HuH-7.5 (cell line): ENCODE data around the gene SMAD1.

Source experiments
- DNase-seq: peaks from one replicate; pipeline ENCODE4 v3.0.0; 2011; ENCODE audit warnings: low spot score

Gene SMAD1

DNA sequence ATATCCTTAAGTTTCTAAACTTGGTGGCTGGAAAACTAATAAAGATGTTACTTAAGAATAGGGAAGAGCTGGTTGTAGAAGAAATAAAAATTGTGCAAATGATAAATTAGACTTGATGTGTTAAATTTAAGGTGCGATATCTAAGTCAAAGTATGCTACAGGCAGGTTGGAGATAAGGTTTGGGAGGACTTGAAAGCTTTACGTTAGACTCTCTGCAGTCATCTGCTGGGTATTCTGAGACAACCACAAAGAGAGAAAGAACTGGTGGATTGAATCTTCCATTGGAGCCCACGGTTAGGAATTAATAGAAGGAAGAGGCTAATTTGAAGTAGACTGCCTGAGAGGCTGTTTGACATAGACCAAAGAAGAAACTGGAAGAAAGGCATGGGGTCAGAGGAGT, 7.9 kb downstream of the SMAD1 start:
- no peak for DNase-seq

- no peak for DNase-seq
Observed at GRCh38 chr4:145490361-145490760, 8.7 kb downstream of the SMAD1 start.

DNA sequence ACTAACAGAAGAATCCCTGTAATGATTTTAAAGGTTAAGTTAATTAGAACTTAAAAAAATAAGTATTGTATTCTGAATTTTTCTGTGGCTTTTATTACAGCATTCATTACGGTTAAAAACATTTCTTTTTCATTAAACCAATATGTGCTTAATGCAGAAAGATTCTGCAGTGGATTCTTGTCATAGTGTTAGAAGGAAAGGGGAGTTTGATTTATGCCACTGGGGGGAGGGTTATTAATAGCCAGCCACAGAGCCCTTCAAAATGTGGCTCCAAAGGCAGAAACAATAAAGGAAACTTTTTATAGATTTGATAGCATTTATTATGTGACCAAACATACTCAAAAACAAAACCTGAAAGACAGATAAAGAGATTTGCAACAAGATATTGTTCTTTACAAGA, 9.1 kb downstream of the SMAD1 start:
- DNase-seq: no peak

- DNase-seq: no peak
Observed at GRCh38 chr4:145492376-145492775, 10.7 kb downstream of the SMAD1 start.

DNA sequence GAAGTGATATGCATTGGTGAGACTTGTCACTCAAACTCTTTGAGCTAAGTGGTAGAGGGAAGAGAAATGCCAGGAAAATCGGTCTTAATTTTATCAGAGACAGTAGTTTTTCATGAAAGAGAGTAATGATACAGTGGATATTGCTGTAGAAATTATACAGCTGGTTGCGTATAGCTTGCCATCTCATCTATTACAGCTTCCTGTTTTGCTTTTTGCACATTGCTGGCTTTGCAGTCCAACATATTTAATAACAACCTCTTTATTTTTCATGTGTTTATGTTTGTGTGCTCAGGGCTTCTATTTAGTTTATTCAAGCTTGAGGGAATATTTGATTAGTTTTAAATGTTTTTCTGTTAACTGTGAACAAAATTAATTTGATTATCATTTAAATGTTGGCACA, 11.5 kb downstream of the SMAD1 start:
- no peak for DNase-seq

GRCh38 chr4:145494666-145495270, 13.1 kb downstream of the SMAD1 start:
- no peak for DNase-seq

DNA sequence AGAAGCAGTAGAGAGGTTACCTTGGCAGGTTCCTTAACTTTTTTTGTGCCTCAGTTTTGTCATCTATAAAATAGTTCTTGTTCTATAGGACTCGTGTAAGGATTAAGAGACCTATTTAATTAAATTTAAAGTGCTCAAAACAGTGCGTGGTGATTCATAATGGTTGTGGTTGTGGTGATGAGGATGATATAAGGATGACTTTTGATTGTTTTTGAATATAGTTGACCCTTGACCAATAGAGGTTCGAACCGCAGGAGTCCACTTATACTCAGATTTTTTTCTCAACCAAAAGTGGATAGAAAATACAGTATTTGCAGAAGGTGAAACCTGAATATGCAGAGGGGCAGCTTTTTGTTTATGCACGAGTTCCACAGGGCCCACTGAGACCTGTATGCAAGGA, 14.6 kb downstream of the SMAD1 start:
- DNase-seq: no peak

DNA sequence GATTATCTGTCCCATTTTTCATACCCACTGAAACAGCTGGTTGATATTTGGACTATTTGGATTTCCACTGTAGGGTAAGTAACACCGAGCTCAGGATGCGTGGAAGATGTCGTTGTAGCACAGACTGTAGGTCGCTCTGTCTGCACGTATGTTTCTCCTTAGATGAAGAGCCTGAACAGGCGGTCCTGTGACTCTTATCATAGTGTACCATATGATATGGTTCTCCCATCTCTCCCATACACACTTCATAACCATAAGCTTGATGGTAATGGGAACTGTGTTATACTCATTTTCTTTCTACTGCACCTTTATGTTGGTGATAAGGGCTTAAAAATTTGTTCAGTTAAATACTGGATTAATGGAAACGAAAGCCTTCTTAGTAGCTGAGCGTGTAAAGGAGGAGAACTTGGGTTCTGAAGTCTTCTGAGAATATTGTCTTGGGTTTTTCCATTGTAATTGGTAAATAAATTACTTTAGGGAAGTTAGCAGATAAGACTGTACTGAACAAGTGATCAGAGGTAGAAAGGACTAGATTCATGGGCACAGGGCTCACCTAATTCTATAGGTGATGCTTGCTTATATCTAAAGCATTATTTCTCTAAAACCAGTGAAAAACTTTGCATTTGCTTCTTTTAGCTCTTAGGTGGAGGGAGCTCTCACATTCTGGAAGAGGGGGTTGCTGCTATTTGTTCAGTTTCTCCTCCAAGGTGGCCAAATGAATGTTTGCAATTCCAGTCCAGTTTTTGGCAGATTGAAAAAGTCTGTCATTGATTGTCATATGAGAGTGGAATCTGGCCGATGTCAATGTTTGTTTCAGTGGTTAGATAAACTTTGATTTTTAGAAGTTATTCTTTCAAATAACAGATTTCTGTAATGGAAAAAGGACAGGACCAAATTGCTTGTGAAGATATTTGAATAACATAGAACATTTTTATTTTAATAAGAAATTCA, 15.8 kb downstream of the SMAD1 start:
- no peak for DNase-seq

DNA sequence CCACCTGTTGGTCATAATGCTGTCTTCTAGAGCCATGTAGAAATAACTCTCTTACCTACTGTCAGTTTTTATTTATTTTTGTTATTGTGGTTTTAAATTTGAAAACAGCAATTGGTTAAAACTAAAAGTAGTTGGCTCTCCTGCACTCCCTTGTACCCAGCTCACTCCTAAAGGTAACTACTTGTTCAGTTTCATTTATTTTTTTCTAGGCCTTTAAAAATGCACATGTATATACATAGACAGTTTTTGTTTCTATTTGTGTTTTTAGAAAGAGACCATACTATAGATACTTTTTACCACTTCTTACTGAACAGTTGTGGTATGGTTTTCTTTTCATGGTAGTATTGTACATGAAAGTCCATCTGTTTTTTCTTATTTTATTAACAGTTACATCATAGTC, 16.8 kb downstream of the SMAD1 start:
- DNase-seq: no peak

DNA sequence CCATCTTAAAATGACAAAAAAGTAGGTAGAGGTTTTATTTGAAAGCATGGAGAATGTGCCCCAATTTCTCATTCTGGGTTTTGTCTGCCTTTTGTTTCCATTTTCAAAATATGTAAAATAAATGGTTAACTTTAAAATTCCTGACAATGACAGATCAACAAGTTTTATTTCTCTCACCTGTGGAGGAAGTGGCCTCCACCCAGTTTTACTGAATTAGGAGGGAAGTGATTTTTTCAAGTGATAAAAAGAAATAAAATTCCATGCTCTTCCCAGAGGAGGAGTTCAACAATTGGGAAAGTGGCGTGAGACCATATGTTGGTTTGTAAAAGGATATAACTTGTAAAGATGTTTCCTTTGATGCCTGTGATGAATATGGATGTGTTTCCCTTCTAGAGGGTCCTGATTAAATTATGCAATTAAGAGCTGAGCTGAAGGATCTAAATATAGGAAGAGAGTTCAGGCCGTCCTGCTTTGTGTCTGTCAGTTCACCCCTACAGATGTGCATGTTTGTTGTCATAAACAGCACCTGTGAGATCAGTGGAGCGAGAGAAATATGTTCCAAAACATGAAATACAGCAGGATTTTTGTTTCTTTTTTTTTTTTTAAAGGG, 19.5 kb downstream of the SMAD1 start:
- DNase-seq: no peak

DNA sequence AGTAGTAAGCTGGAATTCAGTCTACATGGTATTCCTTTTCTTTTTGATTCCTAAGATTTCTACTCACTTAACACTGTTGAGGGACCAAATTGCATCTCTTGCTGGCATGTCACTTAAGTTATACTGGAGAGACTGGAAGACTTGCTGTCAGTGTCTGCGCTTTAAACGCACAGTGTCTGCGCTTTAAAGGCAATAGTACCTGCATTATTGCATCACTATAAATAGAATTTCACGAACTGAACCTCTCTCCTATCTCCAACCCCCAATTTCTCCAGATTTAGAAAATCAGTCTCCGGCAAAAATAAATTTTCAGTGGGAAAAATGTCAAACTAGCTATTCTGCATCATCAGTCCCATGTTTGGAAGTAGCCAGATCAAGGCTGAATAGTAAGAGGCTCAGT, 21.2 kb downstream of the SMAD1 start:
- no peak for DNase-seq

- DNase-seq: no peak
Observed at GRCh38 chr4:145503486-145504072, 21.9 kb downstream of the SMAD1 start.

DNA sequence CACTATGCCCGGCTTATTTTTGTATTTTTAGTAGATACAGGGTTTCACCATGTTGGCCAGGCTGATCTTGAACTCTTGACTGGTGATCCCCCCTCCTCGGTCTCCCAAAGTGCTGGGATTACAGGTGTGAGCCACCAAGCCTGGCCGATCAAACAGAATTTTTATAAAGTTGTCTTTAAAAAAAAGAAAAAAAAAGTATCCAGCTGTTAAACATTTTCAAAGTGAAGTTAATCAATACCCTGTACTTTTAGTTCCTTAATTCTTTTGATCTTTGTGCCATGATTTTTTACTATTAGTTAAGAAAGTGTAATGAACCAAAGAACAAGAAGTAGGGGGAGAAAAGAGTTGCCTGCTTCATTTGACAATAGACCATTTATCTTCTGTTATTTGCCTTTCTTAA, 24.3 kb downstream of the SMAD1 start:
- no peak for DNase-seq

DNA sequence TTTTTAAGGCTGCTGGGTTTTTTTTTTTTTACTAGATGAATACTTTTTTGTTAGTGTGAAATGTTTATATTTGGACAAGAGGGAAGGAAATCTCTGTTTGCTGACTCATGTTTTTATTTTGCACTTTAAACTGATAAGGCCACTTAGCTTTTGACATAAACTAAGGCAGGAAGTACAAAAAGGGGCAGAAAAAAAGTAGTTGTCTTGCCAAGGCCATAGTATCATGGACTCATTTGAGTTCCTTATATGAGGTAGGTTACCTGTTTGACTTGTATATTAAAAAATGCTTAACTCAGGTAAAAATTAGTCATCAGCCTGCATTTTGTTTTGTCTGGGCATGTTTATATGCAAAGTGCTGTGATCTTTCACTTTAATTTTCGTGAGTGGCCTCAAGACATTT, 26.0 kb downstream of the SMAD1 start:
- no peak for DNase-seq

- no peak for DNase-seq
Observed at GRCh38 chr4:145511913-145512522, 30.4 kb downstream of the SMAD1 start.

GRCh38 chr4:145513020-145513621, 31.5 kb downstream of the SMAD1 start:
- DNase-seq: no peak

GRCh38 chr4:145520172-145520571, 38.5 kb downstream of the SMAD1 start:
- DNase-seq: no peak

DNA sequence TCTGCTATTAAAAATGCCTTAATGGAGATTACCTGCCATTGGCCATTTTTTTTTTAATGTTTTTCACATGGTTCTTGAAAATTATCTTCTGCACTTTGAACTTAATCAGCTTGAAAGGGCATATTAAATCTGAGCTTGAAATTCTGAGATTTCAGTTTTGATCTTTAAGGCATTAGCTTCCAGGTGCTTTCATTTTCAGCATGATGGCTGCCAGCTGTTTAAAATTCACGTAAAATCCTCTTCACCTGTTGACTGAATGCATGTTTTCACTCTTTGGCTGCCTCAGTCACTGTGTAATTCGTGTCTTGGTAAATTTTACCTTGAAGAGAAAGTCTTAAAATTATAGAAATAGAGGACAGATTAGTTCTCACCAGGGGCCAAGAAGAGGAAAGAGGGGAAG, 39.6 kb downstream of the SMAD1 start:
- no peak for DNase-seq

DNA sequence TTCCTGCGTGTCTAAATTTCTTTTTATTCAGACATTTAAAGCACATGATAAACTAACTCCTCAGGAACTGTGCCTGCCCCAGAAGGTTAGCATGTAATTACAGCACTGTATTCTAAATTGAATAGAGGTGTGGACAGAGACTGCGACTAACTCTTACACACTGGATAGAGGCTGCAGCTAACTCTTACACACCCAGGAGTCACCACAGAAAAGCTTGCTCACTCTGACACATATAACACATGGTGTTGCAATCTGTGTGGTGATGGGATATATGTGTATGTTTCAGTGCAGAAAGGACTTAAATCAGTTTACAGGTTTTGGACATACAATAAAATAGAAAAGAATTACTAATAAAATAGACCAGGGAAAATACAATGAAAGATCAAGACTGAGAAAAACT, 41.5 kb downstream of the SMAD1 start:
- DNase-seq: no peak

DNA sequence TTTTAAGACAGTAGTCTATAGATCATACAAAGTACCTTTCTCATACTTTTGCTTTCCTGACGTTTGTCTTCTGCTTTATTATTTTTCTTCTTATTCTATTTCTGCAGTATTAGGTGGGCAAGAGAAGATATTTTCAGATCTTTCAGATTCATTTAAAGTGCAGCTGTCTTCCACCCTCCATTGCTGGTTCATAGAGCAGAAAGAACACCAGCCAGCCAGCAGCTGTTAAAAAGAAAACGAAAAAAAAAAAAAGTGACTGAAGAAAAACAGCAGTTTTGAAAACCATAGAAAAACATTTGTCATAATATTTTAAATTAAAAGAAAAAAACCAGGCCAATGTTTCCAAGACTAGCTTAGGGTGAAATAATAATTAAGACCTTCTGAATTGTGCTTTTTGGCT, 42.9 kb downstream of the SMAD1 start:
- DNase-seq: no peak

GRCh38 chr4:145525291-145525740, 43.7 kb downstream of the SMAD1 start:
- no peak for DNase-seq

DNA sequence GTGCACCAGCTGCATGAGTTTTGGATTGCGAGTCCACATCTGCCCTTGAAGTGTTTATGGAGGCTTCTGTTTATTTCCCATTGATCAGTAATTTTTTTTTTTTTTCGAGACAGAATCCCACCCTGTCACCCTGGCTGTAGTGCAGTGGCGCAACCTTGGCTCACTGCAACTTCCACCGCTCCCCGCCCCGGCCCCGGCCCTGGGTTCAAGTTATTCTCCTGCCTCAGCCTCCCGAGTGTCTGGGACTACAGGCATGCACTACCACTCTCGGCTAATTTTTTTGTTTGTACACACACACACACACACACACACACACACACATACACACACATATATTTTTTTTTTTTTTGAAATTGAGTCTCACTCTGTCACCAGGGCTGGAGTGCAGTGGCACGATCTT, 46.1 kb downstream of the SMAD1 start:
- DNase-seq: no peak
